H9 (cell line): ENCODE data around the gene RAPGEF3. TPM values are rescaled to one million over a fixed set of nuclear protein-coding genes. Genes with fewer than 3 reads are reported as not detected.
A peak's percentile ranks its signal among the peaks of the same experiment; 100 is the strongest.

Experiments used
- DNase-seq: peaks from one replicate; pipeline ENCODE4 v3.0.0-alpha.2; 2017
- H2AFZ ChIP-seq: one replicate; pipeline ENCODE4 v1.6.1; 2013; ENCODE audit warnings: mild to moderate bottlenecking, low read length, control low read depth, moderate library complexity
- H2AK5ac ChIP-seq: 2 replicates; pipeline ENCODE4 v1.6.1; 2013; ENCODE audit warnings: low read length, control low read depth, mixed read lengths; ENCODE audit not compliant: insufficient read length
- H2BK120ac ChIP-seq: one replicate; pipeline ENCODE4 v1.6.1; 2013; ENCODE audit warnings: low read depth, mild to moderate bottlenecking, low read length, control low read depth, inconsistent platforms; ENCODE audit not compliant: poor library complexity, severe bottlenecking
- H2BK12ac ChIP-seq: 2 replicates; pipeline ENCODE4 v1.6.1; 2013; ENCODE audit warnings: low read length, control low read depth, mixed read lengths, low read depth; ENCODE audit not compliant: insufficient read length
- H2BK15ac ChIP-seq: 2 replicates; pipeline ENCODE4 v1.6.1; 2013; ENCODE audit warnings: low read depth, low read length, control low read depth
- H2BK20ac ChIP-seq: one replicate; pipeline ENCODE4 v1.6.1; 2013; ENCODE audit warnings: low read depth, mild to moderate bottlenecking, low read length, control low read depth, inconsistent platforms; ENCODE audit not compliant: poor library complexity, severe bottlenecking
- H2BK5ac ChIP-seq: 2 replicates; pipeline ENCODE4 v1.6.1; 2013; ENCODE audit warnings: low read length, control low read depth, mixed read lengths; ENCODE audit not compliant: insufficient read length
- H3K14ac ChIP-seq: 2 replicates; pipeline ENCODE4 v1.6.1; 2013; ENCODE audit warnings: low read length, control low read depth; ENCODE audit not compliant: insufficient read depth
- H3K18ac ChIP-seq: 2 replicates; pipeline ENCODE4 v1.6.1; 2013; ENCODE audit warnings: low read depth, mild to moderate bottlenecking, mixed read lengths, low read length, control low read depth; ENCODE audit not compliant: insufficient read length
- H3K23ac ChIP-seq: 2 replicates; pipeline ENCODE4 v1.6.1; 2013; ENCODE audit warnings: low read length, control low read depth, mixed read lengths, low read depth; ENCODE audit not compliant: insufficient read length
- H3K23me2 ChIP-seq: 2 replicates; pipeline ENCODE4 v1.6.1; 2013; ENCODE audit warnings: low read depth, mild to moderate bottlenecking, mixed read lengths, low read length, control low read depth; ENCODE audit not compliant: insufficient read length, poor library complexity, severe bottlenecking
- H3K27ac ChIP-seq: 2 replicates; pipeline ENCODE4 v1.5.1; 2013; ENCODE audit warnings: low read length, control low read depth, mixed read lengths, low read depth; ENCODE audit not compliant: insufficient read length
- H3K27me3 ChIP-seq: 2 replicates; pipeline ENCODE4 v1.6.1; 2013; ENCODE audit warnings: low read length, control low read depth, inconsistent platforms; ENCODE audit not compliant: insufficient read depth
- H3K4ac ChIP-seq: 2 replicates; pipeline ENCODE4 v1.6.1; 2013; ENCODE audit warnings: low read depth, mild to moderate bottlenecking, control low read depth, inconsistent platforms, low read length, moderate library complexity
- H3K4me1 ChIP-seq: 2 replicates; pipeline ENCODE4 v1.6.1; 2013; ENCODE audit warnings: low read length, control low read depth, inconsistent platforms; ENCODE audit not compliant: insufficient read depth
- H3K4me2 ChIP-seq: 2 replicates; pipeline ENCODE4 v1.6.1; 2013; ENCODE audit warnings: low read length, control low read depth, mixed read lengths; ENCODE audit not compliant: insufficient read length, insufficient read depth
- H3K56ac ChIP-seq: 2 replicates; pipeline ENCODE4 v1.6.1; 2013; ENCODE audit warnings: low read depth, mild to moderate bottlenecking, mixed read lengths, low read length, control low read depth; ENCODE audit not compliant: insufficient read length
- H3K79me1 ChIP-seq: 2 replicates; pipeline ENCODE4 v1.6.1; 2013; ENCODE audit warnings: low read depth, mild to moderate bottlenecking, moderate library complexity, low read length, control low read depth, inconsistent platforms; ENCODE audit not compliant: insufficient read depth, poor library complexity, severe bottlenecking
- H3K79me2 ChIP-seq: 2 replicates; pipeline ENCODE4 v1.6.1; 2013; ENCODE audit warnings: low read length, control low read depth, inconsistent platforms; ENCODE audit not compliant: insufficient read depth
- H3K9ac ChIP-seq: 2 replicates; pipeline ENCODE4 v1.6.1; 2013; ENCODE audit warnings: low read length, control low read depth, mixed read lengths; ENCODE audit not compliant: insufficient read length; ENCODE audit errors: extremely low read depth
- H3K9me3 ChIP-seq: one replicate; pipeline ENCODE4 v1.6.1; 2013; ENCODE audit warnings: low read depth, low read length, inconsistent platforms; ENCODE audit not compliant: control insufficient read depth
- H3T11ph ChIP-seq: one replicate; pipeline ENCODE4 v1.6.1; 2013; ENCODE audit warnings: mild to moderate bottlenecking, low read length, control low read depth, inconsistent platforms
- H4K20me1 ChIP-seq: one replicate; pipeline ENCODE4 v1.6.1; 2013; ENCODE audit not compliant: control insufficient read depth, insufficient read length, insufficient read depth
- H4K5ac ChIP-seq: 2 replicates; pipeline ENCODE4 v1.6.1; 2013; ENCODE audit warnings: low read depth, mild to moderate bottlenecking, mixed read lengths, low read length, control low read depth; ENCODE audit not compliant: insufficient read length
- H4K8ac ChIP-seq: replicated peaks from 2 replicates; pipeline ENCODE4 v1.6.1; 2013; ENCODE audit warnings: low read length, control low read depth, mixed read lengths, low read depth; ENCODE audit not compliant: insufficient read length
- H4K91ac ChIP-seq: 2 replicates; pipeline ENCODE4 v1.6.1; 2013; ENCODE audit warnings: low read depth, mild to moderate bottlenecking, moderate library complexity, mixed read lengths, low read length, control low read depth; ENCODE audit not compliant: insufficient read length
- H3K27ac Mint-ChIP-seq, 3 experiments: 2 replicates in 2 of 3; 3 replicates in 1 of 3; pipeline ENCODE4 v1.8.0; 2020 to 2021; ENCODE audit warnings: mixed read lengths in 3 of 3, mild to moderate bottlenecking in 1 of 3, moderate library complexity in 1 of 3
- H3K27me3 Mint-ChIP-seq: 2 replicates; pipeline ENCODE4 v1.8.0; 2021; ENCODE audit warnings: low read depth, mild to moderate bottlenecking, moderate library complexity, mixed read lengths
- H3K36me3 Mint-ChIP-seq, 3 experiments: 2 replicates in 2 of 3; 3 replicates in 1 of 3; pipeline ENCODE4 v1.8.0; 2020 to 2021; ENCODE audit warnings: low read depth in 3 of 3, mixed read lengths in 3 of 3; ENCODE audit not compliant: insufficient read depth in 1 of 3
- H3K4me1 Mint-ChIP-seq, 2 experiments: 2 replicates each; pipeline ENCODE4 v1.8.0; 2020; ENCODE audit warnings: mixed read lengths in 2 of 2
- H3K4me3 Mint-ChIP-seq, 2 experiments: 2 replicates in 1 of 2; 3 replicates in 1 of 2; pipeline ENCODE4 v1.8.0; 2020 to 2021; ENCODE audit warnings: mild to moderate bottlenecking in 2 of 2, mixed read lengths in 2 of 2, moderate library complexity in 1 of 2
- H3K9me3 Mint-ChIP-seq, 2 experiments: 2 replicates in 1 of 2; 3 replicates in 1 of 2; pipeline ENCODE4 v1.8.0; 2020; ENCODE audit warnings: mild to moderate bottlenecking in 2 of 2, mixed read lengths in 2 of 2, moderate library complexity in 1 of 2
- WGBS: extraction: QIAGEN DNeasy Blood & Tissue Kit; methylation state at CpG from one replicate; pipeline ENCODE4 v1.1.7; 2013; ENCODE audit warnings: missing lambda C conversion rate, low lambda C conversion rate, mixed read lengths; ENCODE audit not compliant: insufficient read length; ENCODE audit errors: extremely low coverage; 5-methylcytosine and 5-hydroxymethylcytosine counted together
- total RNA-seq: library from RNA; stranded (reverse); gene quantifications from 2 replicates; pipeline ENCODE4 v1.2.1, GENCODE V29; 2021
- TF ChIP-seq, protein P1 (sequence below): fragments of 200-600 bp; sonication (generic); conservative IDR thresholded peaks from 3 replicates; pipeline ENCODE4 v1.8.0; 2021; ENCODE audit warnings: antibody characterized with exemption, mild to moderate bottlenecking

RAPGEF3 gene
- total RNA-seq, 1 experiment from 2014 or later = 7.4 TPM

DNA sequence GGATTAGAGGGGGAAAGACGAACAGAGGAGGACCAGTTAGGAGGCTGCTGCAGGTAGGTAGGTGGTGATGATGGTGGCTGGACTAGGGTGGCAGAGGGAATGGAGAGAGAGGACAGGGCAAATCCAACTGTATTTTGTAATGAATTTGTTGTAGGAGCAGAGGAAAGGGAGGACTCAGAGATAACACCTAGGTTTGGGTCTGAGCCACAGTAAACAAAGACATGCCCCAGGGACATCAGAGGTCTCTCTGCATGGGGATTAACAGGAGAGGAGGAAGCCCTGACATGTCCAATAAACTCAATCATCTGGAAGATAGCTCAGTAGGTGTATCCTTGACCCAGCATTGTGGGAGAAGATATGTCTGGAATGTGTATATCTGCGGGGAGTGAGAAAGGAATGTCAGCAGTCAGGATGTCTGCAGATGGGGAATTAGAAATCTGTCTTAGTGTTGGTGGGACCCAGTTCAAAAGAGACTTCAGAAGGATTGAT, 9.7 kb upstream of the RAPGEF3 start:
- H3K27me3 Mint-ChIP-seq = peaks cover 5% of the 10 kb centered on the region; the same call in 1 of the 2 replicates
- no peak overlapping the region for H2BK5ac ChIP-seq
- H3K9ac ChIP-seq = no peak overlapping the region
- H3K79me2 ChIP-seq = no peaks in the 10 kb centered on the region
- no peak overlapping the region for H4K91ac ChIP-seq
- peaks cover 18 to 19% of the 10 kb centered on the region in 2 experiments for H3K4me1 Mint-ChIP-seq
- H2AFZ ChIP-seq = no peak overlapping the region
- H3K56ac ChIP-seq = no peak overlapping the region
- H3K9me3 ChIP-seq = no peaks in the 10 kb centered on the region
- H4K5ac ChIP-seq = no peak overlapping the region
- no peak overlapping the region for H2BK15ac ChIP-seq
- H3K4ac ChIP-seq = no peak overlapping the region
- H2AK5ac ChIP-seq = no peak overlapping the region
- no peak overlapping the region for H3K27ac Mint-ChIP-seq
- no peak overlapping the region for H3K23ac ChIP-seq
- no peaks in the 10 kb centered on the region for H3K79me1 ChIP-seq
- H3K4me3 Mint-ChIP-seq = no peak overlapping the region
- TF ChIP-seq, protein P1, sequence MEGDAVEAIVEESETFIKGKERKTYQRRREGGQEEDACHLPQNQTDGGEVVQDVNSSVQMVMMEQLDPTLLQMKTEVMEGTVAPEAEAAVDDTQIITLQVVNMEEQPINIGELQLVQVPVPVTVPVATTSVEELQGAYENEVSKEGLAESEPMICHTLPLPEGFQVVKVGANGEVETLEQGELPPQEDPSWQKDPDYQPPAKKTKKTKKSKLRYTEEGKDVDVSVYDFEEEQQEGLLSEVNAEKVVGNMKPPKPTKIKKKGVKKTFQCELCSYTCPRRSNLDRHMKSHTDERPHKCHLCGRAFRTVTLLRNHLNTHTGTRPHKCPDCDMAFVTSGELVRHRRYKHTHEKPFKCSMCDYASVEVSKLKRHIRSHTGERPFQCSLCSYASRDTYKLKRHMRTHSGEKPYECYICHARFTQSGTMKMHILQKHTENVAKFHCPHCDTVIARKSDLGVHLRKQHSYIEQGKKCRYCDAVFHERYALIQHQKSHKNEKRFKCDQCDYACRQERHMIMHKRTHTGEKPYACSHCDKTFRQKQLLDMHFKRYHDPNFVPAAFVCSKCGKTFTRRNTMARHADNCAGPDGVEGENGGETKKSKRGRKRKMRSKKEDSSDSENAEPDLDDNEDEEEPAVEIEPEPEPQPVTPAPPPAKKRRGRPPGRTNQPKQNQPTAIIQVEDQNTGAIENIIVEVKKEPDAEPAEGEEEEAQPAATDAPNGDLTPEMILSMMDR = no peak
- peaks cover 3% of the 10 kb centered on the region for H4K20me1 ChIP-seq
- no peaks in the 10 kb centered on the region; a peak in 1 of 7 replicates for H3K36me3 Mint-ChIP-seq
- H2BK12ac ChIP-seq = no peak overlapping the region
- no peak overlapping the region for H4K8ac ChIP-seq
- H3T11ph ChIP-seq = no peak overlapping the region
- H3K4me2 ChIP-seq = peak overlapping the region; percentile 27
- no CpG with 5 or more reads among the region's 2 CpGs for WGBS
- no peaks in the 10 kb centered on the region for H3K23me2 ChIP-seq
- no peak for DNase-seq
- no peak overlapping the region for H2BK20ac ChIP-seq
- no peak overlapping the region for H2BK120ac ChIP-seq
- H3K27me3 ChIP-seq = no peaks in the 10 kb centered on the region
- no peaks in the 10 kb centered on the region for H3K9me3 Mint-ChIP-seq
- no peak overlapping the region for H3K14ac ChIP-seq
- H3K18ac ChIP-seq = no peak overlapping the region
- no peak overlapping the region for H3K27ac ChIP-seq
- peaks cover 6% of the 10 kb centered on the region for H3K4me1 ChIP-seq
